ENCODE results near the gene GINM1.

The GINM1 gene

GRCh38 chr6:149600508-149600907 lies 34.3 kb downstream of the GINM1 start:
- no peak for DNase-seq

GRCh38 chr6:149608381-149608982 lies 42.3 kb downstream of the GINM1 start:
- no peak for DNase-seq

- DNase-seq = no peak
These were observed 48.2 kb downstream of the GINM1 start for GRCh38 chr6:149614337-149614736.

- no peak for DNase-seq
These were observed 49.6 kb downstream of the GINM1 start for GRCh38 chr6:149615805-149616204.

GRCh38 chr6:149627672-149628071 lies 61.5 kb downstream of the GINM1 start:
- DNase-seq = no peak

GRCh38 chr6:149628875-149629510 lies 62.8 kb downstream of the GINM1 start:
- DNase-seq = no peak

GRCh38 chr6:149634315-149634714 lies 68.1 kb downstream of the GINM1 start:
- DNase-seq = no peak

GRCh38 chr6:149636124-149636523 lies 69.9 kb downstream of the GINM1 start:
- DNase-seq = no peak
